Naive thymus-derived CD8-positive, alpha-beta T cell (primary cell): ENCODE measurements around the gene NPFFR2. TPM values are rescaled to one million over a fixed set of nuclear protein-coding genes. Genes with fewer than 3 reads are reported as not detected.
A peak's percentile ranks its signal among the peaks of the same experiment; 100 is the strongest.

Experiments
- ATAC-seq, 2 donors: fragments of 150-1000 bp; cut with Tn5 transposase in 1 of 2; sonication (Bioruptor Pico), chemical (Tn5 transposase) in 1 of 2; 1 replicate in 1 of 2; 2 replicates in 1 of 2; pipeline ENCODE4 v1.10.0; 2021; ENCODE audit warnings: mild to moderate bottlenecking in 2 of 2, moderate library complexity in 2 of 2
- POLR2A ChIA-PET: fragments of 350-600 bp; sonication (Branson Sonifier 250); formaldehyde crosslinking; loops from one replicate; lab custom pipeline; 2021; ENCODE audit warnings: antibody characterized with exemption; lab: Charles Lee
- DNase-seq, 10 donors: peaks; one replicate each; pipeline versions ENCODE4 v3.0.0 to v3.0.0-alpha.2; 2020 to 2022
- H3K27ac Mint-ChIP-seq, 10 donors: one replicate each; pipeline ENCODE4 v1.8.0; 2020 to 2022; ENCODE audit warnings: mild to moderate bottlenecking in 10 of 10, mixed read lengths in 10 of 10, moderate library complexity in 4 of 10, inconsistent platforms in 1 of 10
- H3K27me3 Mint-ChIP-seq, 5 donors: one replicate each; pipeline ENCODE4 v1.8.0; 2021 to 2022; ENCODE audit warnings: mixed read lengths in 5 of 5
- H3K36me3 Mint-ChIP-seq, 3 donors: one replicate each; pipeline ENCODE4 v1.8.0; 2020 to 2022; ENCODE audit warnings: mixed read lengths in 3 of 3, mild to moderate bottlenecking in 2 of 3, inconsistent platforms in 1 of 3
- H3K4me1 Mint-ChIP-seq, 4 donors: one replicate each; pipeline ENCODE4 v1.8.0; 2021 to 2022; ENCODE audit warnings: mixed read lengths in 4 of 4
- H3K4me3 Mint-ChIP-seq, 10 donors: one replicate each; pipeline ENCODE4 v1.8.0; 2020 to 2022; ENCODE audit warnings: mild to moderate bottlenecking in 10 of 10, mixed read lengths in 10 of 10, moderate library complexity in 6 of 10, inconsistent platforms in 1 of 10
- H3K9me3 Mint-ChIP-seq, 9 donors: one replicate each; pipeline ENCODE4 v1.8.0; 2020 to 2022; ENCODE audit warnings: mixed read lengths in 9 of 9, mild to moderate bottlenecking in 3 of 9, inconsistent platforms in 1 of 9, moderate library complexity in 1 of 9
- polyA plus RNA-seq, 3 donors: library from polyadenylated mRNA; unstranded; fragments of 300-500 nt; fragmentation: Illumina TruSeq; gene quantifications; one replicate each; pipeline ENCODE4 v1.2.3, GENCODE V29; 2021
- total RNA-seq, 8 experiments: library from RNA in 2 of 8; stranded (reverse) in 2 of 8; gene quantifications; one replicate each; pipeline ENCODE4 v1.2.3 and lab custom pipeline; 2021 to 2026

NPFFR2 gene
- not detected for total RNA-seq
- not detected for polyA plus RNA-seq
- 0 reads per million in 6 experiments for total RNA-seq (lab: John Stamatoyannopoulos, UW)

DNA sequence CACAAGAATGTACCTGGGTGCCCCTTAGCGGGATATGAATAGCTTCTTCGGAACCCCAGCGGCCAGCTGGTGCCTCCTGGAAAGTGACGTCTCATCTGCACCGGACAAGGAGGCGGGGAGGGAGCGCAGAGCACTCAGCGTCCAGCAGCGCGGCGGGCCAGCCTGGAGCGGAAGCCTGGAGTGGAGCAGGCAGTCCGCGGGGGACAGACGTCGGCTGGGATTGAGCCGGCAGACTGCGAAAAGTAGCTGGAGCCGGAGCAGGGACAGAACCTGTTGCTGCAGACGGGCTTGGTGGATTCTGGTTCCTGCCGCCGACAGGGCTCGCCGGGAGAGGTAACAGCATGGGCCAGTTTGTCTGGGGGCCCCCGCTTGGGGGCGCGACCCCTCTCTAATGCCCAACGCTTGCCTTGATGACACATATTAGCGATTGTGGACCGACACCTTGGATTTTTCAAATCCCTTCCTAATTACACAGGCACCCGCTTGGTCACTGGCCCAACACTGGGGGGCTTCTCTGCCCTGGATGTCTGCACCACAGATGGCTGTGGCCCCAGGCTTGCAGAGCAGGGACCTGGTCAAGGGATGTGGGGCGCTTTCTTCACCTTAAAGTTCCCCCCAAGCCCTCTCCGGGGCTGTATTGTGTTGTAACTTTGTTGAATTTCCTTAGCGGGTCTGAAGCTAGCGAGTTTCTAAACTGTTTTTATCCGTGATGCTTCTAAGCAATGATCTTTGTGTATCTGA, at the start of gene NPFFR2:
Gene NPFFR2, plus strand, starts transcription at position 133 of the 741 bp plus-strand sequence. CDS start 96,592 bp downstream, outside the sequence.
- Mint-ChIP-seq H3K4me1 (no peaks in the 10 kb centered on the region), H3K4me3 (no peak within 1 kb of the TSS), H3K36me3 (no peaks in the 10 kb centered on the region), H3K9me3 (no peaks in the 10 kb centered on the region), H3K27ac (no peak within 1 kb of the TSS), H3K27me3 (peaks cover 8 to 31% (median 14%) of the 10 kb centered on the region in 5 donors)
- ATAC-seq (no peak), DNase-seq (peak in 1 of 10 donors; percentile 60)
- POLR2A ChIA-PET, result no interaction called here

DNA sequence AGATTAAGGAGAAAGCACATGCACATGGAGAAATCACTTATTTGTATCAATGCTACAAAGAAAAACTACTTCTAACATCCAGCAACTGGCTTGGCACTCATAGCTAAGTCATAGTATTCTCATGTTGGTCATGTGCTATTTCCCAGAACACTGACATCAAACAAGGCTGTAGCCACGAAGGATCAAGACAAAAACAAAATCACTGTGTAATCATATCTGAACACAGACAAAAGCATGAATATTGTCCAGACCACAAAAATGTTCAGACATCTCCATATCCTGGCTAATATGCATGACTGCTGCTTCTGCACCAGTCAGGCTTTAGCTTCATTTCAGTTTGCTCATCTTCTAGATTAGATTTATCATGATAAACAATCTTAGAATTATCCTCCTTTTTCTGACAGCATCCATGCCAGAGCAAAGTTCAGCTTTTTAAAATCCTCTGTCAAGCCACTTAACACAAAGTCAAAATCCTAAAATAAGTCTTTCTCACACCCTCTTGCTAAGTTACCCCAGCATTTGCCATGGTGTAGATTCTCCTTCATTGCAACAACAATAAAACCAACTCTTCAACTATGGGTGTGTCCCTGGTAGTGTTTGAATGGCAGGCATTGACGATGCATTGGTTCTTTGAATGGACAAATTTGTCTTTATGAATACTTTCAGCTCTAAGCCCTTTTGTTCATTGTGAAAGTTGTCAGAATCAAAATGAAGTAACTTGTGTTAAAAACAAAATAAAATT, 39.1 kb upstream of the NPFFR2 start:
- peaks cover 0 to 24% (median 13%) of the 10 kb centered on the region in 9 donors for H3K9me3 Mint-ChIP-seq
- ATAC-seq, result no peak
- no peak for DNase-seq
- H3K36me3 Mint-ChIP-seq, result peaks cover 0 to 11% (median 0%) of the 10 kb centered on the region in 3 donors
- peaks cover 0 to 9% (median 0%) of the 10 kb centered on the region in 5 donors for H3K27me3 Mint-ChIP-seq
- POLR2A ChIA-PET, result no interaction called here
- H3K4me1 Mint-ChIP-seq, result no peaks in the 10 kb centered on the region
- no peak overlapping the region for H3K27ac Mint-ChIP-seq
- H3K4me3 Mint-ChIP-seq, result no peak overlapping the region

DNA sequence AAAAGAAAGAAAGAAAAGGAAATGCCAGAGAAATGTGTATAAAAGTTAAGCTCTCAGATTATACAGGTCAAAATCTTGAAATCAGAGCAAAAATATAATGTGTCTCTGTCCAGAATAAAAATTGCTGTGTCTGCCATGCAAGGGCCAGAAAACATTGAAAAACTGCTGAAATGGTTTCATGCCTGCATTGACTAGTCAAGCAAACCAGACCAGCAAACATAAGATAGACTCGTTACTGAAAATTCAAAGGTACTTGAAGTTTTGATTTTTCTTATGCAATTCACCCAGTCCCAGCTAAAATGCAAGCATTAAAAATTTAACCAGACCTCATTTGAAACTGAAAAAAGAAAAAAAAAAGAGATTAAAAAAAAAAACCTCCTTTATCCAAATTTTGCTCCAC, 37.2 kb upstream of the NPFFR2 start:
- DNase-seq (no peak), ATAC-seq (no peak)
- no peaks in the 10 kb centered on the region for H3K4me1 Mint-ChIP-seq
- peaks cover 0 to 15% (median 0%) of the 10 kb centered on the region in 5 donors for H3K27me3 Mint-ChIP-seq
- POLR2A ChIA-PET, result no interaction called here
- H3K27ac Mint-ChIP-seq, result no peak overlapping the region
- H3K36me3 Mint-ChIP-seq, result peaks cover 0 to 11% (median 0%) of the 10 kb centered on the region in 3 donors
- peaks cover 0 to 31% (median 23%) of the 10 kb centered on the region in 9 donors for H3K9me3 Mint-ChIP-seq
- no peak overlapping the region for H3K4me3 Mint-ChIP-seq

DNA sequence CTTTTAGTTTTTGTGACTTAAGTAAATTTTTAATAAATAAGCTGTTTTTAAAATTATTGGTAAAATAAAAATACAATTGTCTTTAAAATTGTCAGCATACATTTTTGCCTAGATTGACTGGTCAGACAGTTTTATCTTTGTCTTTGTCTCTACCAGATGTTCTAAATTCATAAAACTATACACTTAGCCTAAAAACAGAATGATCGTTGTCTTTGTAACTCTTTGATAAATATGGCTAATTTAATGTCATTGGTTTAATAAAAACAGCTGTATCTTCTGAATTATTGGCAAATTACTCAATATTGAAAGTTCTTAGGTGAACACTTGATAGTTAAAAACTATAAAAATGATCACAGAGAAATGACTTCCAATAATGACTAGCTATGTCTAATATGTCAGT, 36.5 kb upstream of the NPFFR2 start:
- no peak for ATAC-seq
- Mint-ChIP-seq H3K4me3 (no peak overlapping the region), H3K4me1 (no peaks in the 10 kb centered on the region), H3K36me3 (peaks cover 0 to 11% (median 0%) of the 10 kb centered on the region in 3 donors), H3K27ac (no peak overlapping the region), H3K9me3 (peaks cover 0 to 34% (median 24%) of the 10 kb centered on the region in 9 donors), H3K27me3 (peaks cover 0 to 15% (median 0%) of the 10 kb centered on the region in 5 donors)
- DNase-seq, result no peak
- POLR2A ChIA-PET, result no interaction called here

DNA sequence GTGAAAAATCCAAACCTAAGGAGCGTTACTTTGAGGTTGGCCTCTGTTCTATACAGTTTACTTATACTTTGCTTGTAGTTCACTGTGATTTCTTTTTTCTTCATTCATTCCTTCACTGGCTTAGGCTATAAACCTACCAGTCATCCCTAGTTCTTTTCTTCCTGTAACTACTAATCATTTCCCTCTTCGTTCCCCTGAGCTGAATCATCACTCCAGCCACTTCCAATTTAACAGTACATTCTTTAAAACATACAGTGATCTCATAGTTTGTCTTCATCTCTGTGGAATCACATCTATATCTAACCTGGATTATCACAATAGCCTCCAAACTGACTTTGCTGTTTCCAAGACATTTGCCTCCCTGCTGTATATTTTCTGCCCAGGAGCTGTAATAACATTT, 25.2 kb upstream of the NPFFR2 start:
- no peaks in the 10 kb centered on the region for H3K27me3 Mint-ChIP-seq
- H3K36me3 Mint-ChIP-seq, result no peaks in the 10 kb centered on the region
- no peak overlapping the region for H3K27ac Mint-ChIP-seq
- DNase-seq (no peak), ATAC-seq (no peak)
- POLR2A ChIA-PET, result no interaction called here
- H3K9me3 Mint-ChIP-seq, result peaks cover 0 to 5% (median 0%) of the 10 kb centered on the region in 9 donors
- H3K4me1 Mint-ChIP-seq, result no peaks in the 10 kb centered on the region
- H3K4me3 Mint-ChIP-seq, result no peak overlapping the region

DNA sequence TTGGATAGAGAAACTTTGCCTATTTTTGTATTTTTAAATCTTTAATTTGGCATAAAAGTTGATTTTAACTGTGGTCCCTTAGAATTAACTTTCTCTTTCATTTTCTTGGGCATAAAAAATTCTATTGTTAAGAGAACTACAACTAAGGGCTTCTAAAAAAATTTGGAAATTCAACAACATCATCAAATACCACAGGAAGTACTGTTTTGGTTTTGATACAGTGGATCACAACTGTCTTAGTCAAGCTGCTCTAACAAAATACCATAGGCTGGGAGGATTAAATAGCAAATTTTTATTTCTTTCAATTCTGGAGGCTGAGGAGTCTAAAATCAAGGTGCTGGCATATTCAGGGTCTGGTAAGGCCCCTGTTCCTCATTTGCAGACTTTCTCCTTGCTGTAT, 19.9 kb upstream of the NPFFR2 start:
- no peaks in the 10 kb centered on the region for H3K27me3 Mint-ChIP-seq
- ATAC-seq (no peak), DNase-seq (no peak)
- peaks cover 0 to 4% (median 0%) of the 10 kb centered on the region in 9 donors for H3K9me3 Mint-ChIP-seq
- no peak overlapping the region for H3K27ac Mint-ChIP-seq
- no peaks in the 10 kb centered on the region for H3K36me3 Mint-ChIP-seq
- H3K4me1 Mint-ChIP-seq, result no peaks in the 10 kb centered on the region
- H3K4me3 Mint-ChIP-seq, result no peak overlapping the region
- POLR2A ChIA-PET, result no interaction called here

DNA sequence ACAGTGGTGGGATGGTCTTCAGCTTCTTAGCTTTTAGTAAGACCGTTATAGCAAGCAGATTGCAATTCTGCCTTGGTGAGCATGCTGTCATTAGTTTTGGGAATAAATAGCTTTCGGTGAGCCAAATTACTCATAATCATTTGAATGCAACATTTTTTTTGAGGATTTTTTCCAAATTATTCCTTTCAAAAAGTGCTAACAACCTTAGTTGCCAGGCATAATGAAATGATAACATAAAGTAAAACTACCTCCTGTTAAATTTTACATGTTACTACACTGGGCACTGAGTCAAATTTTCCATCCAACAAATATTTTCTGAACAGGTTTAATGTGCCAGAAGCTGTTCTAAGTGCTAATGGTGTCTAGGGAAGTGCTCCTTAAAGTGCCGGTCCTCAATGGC, 15.8 kb upstream of the NPFFR2 start:
- no peak overlapping the region for H3K4me3 Mint-ChIP-seq
- no peaks in the 10 kb centered on the region for H3K27me3 Mint-ChIP-seq
- ATAC-seq (no peak), DNase-seq (no peak)
- no peak overlapping the region for H3K27ac Mint-ChIP-seq
- POLR2A ChIA-PET, result no interaction called here
- H3K36me3 Mint-ChIP-seq, result no peaks in the 10 kb centered on the region
- H3K4me1 Mint-ChIP-seq, result no peaks in the 10 kb centered on the region
- peaks cover 0 to 4% (median 0%) of the 10 kb centered on the region in 9 donors for H3K9me3 Mint-ChIP-seq

DNA sequence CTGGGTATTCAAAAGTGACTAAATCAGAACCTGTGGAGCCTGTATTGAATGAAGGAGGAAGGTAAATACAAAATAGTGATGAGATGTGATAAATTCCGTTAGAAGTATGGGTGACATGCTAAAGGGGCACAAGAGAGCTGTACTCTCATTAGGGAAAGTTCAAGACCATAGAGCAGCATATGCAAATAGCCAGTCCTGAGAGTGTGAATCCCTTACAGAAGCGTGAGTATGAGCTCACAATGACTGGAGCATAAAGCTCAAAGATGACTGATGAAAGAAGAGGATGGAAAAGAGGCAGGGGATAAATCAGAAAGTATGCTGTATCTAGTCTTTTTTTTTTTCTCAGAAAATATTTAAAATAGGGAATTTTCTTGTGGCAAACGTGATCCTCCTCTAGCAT, 12.1 kb upstream of the NPFFR2 start:
- no peak overlapping the region for H3K27ac Mint-ChIP-seq
- DNase-seq, result no peak
- no peaks in the 10 kb centered on the region for H3K36me3 Mint-ChIP-seq
- POLR2A ChIA-PET, result no interaction called here
- no peaks in the 10 kb centered on the region for H3K27me3 Mint-ChIP-seq
- H3K4me3 Mint-ChIP-seq, result no peak overlapping the region
- peaks cover 0 to 6% (median 0%) of the 10 kb centered on the region in 9 donors for H3K9me3 Mint-ChIP-seq
- no peaks in the 10 kb centered on the region for H3K4me1 Mint-ChIP-seq
- no peak for ATAC-seq

DNA sequence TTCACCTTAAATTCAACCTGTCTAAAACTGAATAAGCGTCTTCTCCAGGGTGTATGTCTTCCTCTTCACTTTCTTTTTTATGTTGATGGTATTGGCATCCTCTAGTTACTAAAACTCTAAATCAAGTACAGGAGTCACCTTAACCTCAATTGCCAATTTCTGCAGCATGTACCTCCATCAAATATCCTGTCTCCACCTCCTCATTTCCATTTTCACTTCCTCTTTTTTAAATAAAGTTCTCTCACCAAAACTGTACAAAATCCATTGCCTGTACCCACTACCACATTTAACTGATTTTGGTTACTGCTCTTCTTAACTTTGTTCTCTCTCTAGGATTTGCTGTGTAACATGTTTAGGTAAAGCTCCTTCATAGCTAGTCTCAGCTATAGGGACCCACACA, 9.2 kb upstream of the NPFFR2 start:
- H3K36me3 Mint-ChIP-seq, result no peaks in the 10 kb centered on the region
- H3K4me3 Mint-ChIP-seq, result no peak overlapping the region
- peaks cover 0 to 6% (median 0%) of the 10 kb centered on the region in 9 donors for H3K9me3 Mint-ChIP-seq
- H3K4me1 Mint-ChIP-seq, result no peaks in the 10 kb centered on the region
- DNase-seq (no peak), ATAC-seq (no peak)
- H3K27ac Mint-ChIP-seq, result no peak overlapping the region
- POLR2A ChIA-PET, result no interaction called here
- H3K27me3 Mint-ChIP-seq, result peaks cover 0 to 6% (median 0%) of the 10 kb centered on the region in 5 donors

DNA sequence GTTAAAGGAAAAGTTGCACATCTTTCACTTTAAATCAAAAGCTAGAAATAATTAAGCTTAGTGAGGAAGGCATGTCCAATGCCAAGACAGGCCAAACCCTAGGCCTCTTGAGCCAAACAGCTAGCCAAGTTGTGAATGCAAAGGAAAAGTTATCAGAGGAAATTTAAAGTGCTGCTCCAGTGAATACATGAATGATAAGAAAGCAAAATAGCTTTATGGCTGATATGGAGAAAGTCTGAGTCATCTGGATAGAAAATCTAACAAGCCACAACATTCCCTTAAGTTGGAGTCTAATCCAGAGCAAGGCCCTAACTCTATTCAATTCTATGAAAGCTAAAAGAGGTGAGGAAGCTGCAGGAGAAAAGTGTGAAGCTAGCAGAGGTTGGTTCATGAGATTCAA, 23.8 kb downstream of the NPFFR2 start:
- no peaks in the 10 kb centered on the region for H3K27me3 Mint-ChIP-seq
- ATAC-seq, result no peak
- H3K9me3 Mint-ChIP-seq, result peaks cover 0 to 8% (median 0%) of the 10 kb centered on the region in 9 donors
- H3K36me3 Mint-ChIP-seq, result no peaks in the 10 kb centered on the region
- DNase-seq, result no peak
- no peak overlapping the region for H3K27ac Mint-ChIP-seq
- H3K4me1 Mint-ChIP-seq, result no peaks in the 10 kb centered on the region
- no peak overlapping the region for H3K4me3 Mint-ChIP-seq
- POLR2A ChIA-PET, result no interaction called here

DNA sequence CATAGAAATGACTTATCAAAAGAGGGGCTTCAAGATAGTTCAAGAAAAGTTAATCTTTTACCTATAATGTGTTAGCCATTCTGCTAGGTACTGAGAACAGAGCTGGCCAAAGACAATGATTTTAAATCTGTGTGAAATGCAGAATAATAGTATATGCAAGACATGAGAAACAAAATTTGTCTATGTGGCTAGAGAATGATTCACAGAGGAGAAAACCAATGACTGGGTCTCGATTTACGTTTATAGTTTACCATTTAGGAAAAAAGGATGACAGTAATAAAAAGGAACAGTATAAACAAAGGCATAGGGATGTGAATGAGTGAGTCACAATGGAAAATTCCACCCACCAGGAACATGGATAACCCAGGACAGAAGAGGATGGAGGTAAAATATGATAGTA, 31.9 kb downstream of the NPFFR2 start:
- POLR2A ChIA-PET, result no interaction called here
- Mint-ChIP-seq H3K4me1 (no peaks in the 10 kb centered on the region), H3K27me3 (no peaks in the 10 kb centered on the region), H3K9me3 (peaks cover 0 to 5% (median 0%) of the 10 kb centered on the region in 9 donors), H3K27ac (no peak overlapping the region), H3K4me3 (no peak overlapping the region), H3K36me3 (no peaks in the 10 kb centered on the region)
- DNase-seq (no peak), ATAC-seq (no peak)

DNA sequence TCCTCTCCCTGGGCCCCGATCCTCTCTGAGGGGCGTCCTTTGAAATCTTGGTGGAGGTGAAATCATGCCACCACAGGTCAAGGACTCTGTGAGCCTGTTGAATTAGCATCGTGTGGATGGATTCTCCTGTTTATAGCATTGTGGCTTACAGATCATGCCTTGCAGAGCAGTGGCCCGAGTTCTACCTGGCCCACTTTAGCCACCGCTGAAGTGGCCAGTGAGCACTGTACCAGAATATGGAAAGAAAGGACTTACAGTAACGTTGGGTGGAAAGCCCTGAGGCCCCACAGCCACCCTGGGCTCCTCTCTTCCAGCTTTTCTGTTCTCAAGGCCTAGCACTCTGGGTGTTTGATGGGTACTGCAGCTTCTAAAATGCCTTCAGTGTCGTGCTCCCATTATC, 35.3 kb downstream of the NPFFR2 start:
- POLR2A ChIA-PET, result no interaction called here
- ATAC-seq, result no peak
- no peak for DNase-seq
- Mint-ChIP-seq H3K36me3 (peaks cover 0 to 1% (median 0%) of the 10 kb centered on the region in 3 donors), H3K27me3 (no peaks in the 10 kb centered on the region), H3K4me3 (no peak overlapping the region), H3K27ac (no peak overlapping the region), H3K9me3 (peaks cover 0 to 12% (median under 1%) of the 10 kb centered on the region in 9 donors), H3K4me1 (no peaks in the 10 kb centered on the region)

DNA sequence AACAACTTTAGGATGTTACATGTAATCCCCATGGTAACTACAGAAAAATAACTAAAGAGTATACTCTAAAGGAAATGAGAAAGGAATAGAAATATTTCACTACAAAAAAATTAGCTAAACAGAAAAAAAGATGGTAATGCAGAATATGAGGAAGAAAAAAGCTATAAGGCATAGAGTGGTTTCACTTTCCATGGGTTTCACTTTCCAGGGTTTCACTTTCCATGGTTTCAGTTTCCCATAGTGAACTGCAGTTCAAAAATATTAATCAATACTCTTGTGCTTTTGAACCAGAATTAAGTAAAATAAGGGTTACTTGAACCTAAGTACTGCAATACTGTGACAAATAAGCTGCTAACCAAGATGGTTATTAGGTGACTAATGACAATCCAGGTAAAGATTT, 42.0 kb downstream of the NPFFR2 start:
- no peak for DNase-seq
- Mint-ChIP-seq H3K27me3 (no peaks in the 10 kb centered on the region), H3K4me3 (no peak overlapping the region), H3K36me3 (peaks cover 0 to 7% (median 0%) of the 10 kb centered on the region in 3 donors), H3K27ac (no peak overlapping the region), H3K9me3 (peaks cover 0 to 15% (median 2%) of the 10 kb centered on the region in 9 donors), H3K4me1 (no peaks in the 10 kb centered on the region)
- no peak for ATAC-seq
- POLR2A ChIA-PET, result no interaction called here
